Retina (tissue), 1 donor: ENCODE results near the gene PDIA6.
"Not testable (repeated sequence)": the region's sequence is repeated elsewhere in the genome, so short reads cannot be mapped to it uniquely, and the experiment has no call there.

Experiments used
- DNase-seq: peaks from one replicate; pipeline ENCODE4 v3.0.0-alpha.2; 2016

PDIA6 gene

DNA sequence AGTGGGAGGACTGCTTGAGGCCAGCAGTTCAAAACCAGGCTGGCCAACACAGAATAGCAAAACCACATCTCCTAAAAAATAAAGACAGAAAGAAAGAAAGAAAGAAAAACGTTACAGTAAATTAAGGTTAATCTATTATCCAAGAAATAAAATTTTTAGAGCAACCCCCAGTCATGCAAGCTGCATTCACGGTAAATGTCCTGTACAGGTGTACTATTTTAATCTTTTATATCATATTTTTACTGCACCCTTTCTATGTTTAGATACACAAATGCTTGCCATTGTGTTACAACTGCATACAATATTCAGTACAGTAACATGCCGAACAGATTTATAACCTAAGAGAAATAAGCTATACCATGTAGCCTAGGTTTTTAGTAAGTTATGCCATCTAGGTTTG, 6.0 kb downstream of the PDIA6 start:
- DNase-seq, result no peak

DNA sequence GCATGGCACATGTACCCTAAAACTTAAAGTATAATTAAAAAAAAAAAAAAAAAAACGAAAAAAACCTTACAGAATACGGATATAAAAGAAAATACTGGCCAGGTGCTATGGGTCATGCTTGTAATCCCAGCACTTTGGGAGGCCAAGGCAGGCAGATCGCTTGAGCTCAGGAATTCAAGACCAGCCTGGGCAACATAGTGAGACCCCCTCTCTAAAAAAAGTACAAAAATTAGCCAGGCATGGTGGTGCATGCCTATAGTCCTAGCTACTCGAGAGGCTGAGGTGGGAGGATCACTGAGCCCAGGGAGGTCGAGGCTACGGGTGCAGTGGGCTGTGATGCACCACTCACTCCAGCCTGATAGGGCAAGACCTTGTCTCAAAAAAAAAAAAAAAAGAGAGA, 6.6 kb downstream of the PDIA6 start:
- DNase-seq, result not testable (repeated sequence)

DNA sequence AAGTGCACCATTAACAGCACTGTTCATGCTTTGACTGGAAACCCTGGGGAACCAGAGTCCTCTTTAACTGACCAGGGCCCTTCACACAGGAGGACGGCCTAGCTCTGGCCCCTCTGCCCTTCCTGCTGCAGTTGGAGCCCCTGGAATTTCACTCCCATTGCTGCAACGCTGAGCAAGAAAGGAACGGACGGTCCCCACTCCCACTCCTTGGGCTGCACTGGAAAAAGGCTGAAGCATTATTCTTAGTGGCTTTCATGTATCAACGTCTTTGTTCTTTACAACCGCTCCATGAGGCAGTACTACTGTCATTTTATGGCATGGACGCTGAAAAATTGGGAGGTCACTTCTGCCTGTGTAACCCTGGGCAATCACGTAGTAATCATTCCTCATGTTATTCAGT, 9.9 kb downstream of the PDIA6 start:
- no peak for DNase-seq

DNA sequence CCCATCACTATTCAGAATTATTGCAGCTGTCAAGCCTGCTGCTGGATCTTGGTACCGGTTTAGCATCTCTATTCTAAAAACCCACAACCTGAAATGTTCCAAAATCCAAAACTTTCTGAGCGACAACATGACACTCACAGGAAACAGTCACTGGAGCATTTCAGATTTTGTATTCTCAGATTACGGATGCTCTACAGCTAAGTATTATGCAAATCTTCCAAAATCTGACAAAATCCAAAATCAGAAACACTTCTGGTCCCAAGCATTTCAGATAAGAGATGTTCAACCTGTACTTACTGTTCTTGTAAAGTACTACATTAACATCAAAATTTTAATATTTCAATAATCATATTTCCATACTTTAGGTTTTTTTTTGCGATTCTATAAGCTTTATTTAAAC, 12.4 kb downstream of the PDIA6 start:
- DNase-seq, result no peak

DNA sequence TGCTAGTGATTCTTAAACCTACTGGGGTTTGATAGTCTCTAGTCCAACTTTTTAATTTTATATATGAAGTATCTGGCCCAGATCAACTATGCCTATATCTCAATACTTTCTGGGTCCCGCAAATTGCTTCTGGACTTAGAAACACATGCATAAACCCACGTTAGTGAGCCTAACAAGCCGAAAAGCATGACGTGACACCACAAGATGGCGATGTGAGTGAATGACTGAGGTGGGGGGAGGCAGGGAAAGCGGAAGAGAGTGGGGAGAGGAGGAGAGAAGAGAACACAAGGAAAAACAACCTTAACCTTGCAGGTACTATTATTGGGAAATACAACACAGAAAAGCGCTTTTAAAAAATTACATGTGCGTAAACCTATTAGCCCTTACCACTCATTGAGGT, 13.8 kb downstream of the PDIA6 start:
- DNase-seq, result no peak

DNA sequence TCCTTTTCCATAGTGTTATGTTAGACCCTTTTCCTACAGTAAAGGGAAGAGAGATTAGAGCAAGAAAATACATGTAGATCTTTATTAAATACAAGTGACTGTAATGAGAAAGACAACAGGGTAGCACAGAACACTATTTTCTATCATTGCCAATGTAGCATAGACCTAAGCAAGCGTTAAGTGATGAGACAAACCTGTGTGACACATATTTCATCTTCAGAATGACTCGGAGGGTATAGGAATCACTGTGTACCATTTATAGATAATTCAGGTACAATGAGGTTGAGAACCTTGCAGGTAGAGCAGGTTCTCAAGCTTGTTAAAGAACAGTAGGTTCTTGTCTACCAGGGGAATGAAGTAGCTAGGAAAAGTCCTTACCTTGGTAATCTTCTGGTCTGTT, 15.9 kb downstream of the PDIA6 start:
- no peak for DNase-seq

DNA sequence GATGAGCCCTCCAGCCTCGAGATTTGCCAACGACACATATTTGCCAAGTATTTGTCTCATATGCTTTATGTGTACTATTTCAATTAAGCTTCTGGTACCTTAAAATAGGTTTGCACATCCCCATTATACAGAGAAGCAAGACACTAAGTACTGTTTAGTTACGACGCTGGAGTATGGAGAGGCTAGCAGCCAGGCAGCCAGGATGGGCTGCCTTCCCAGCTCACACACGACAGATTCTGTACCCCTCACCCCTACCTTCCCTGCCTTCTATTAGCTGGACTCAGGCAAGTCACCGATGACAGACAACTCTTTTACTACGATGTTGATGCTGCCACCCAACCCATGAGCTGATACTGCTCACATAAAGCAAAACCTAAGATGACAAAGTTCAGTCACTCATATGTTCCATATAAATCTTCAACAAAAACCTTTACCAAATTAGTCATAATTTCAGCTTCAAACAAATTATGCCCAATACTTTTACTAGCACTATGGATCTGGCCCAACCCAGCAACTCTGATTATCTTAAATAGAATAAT, 17.0 kb downstream of the PDIA6 start:
- DNase-seq, result no peak

DNA sequence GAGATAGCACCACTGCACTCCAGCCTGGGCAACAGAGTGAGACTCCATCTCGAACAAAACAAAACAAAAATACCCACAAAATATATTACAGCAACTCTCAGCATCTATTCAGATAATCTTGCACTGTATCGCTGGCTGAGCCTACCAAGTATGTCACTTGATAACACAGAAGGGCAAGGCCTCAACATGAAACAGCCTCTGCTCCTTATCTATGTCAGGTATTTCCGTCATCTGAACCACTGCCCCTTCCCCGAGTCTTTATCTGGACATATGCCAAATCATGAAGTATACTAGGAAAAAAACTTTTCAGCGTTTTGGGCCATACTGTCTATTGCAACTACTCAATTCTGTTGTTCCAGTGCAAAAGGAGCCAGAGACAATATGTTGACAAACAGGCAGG, 17.7 kb downstream of the PDIA6 start:
- DNase-seq, result no peak

DNA sequence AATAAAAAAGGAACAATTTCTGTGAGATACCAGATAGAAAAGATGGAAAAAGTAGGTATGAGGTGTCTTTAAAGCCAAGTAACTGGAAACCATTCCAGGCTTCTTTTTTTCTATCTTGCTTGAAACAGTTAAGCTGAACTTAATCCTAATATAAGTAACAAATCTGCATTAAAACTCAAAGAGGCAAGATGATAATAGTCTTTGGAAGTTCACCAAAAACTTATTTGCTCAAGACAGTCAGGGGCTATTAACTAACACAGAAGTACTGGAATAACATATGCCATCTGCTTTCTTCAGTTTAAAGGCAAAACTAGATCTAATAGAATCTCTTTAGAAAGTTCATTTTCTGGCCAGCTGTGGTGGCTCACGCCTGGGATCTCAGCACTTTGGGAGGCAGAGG, 18.8 kb downstream of the PDIA6 start:
- no peak for DNase-seq

DNA sequence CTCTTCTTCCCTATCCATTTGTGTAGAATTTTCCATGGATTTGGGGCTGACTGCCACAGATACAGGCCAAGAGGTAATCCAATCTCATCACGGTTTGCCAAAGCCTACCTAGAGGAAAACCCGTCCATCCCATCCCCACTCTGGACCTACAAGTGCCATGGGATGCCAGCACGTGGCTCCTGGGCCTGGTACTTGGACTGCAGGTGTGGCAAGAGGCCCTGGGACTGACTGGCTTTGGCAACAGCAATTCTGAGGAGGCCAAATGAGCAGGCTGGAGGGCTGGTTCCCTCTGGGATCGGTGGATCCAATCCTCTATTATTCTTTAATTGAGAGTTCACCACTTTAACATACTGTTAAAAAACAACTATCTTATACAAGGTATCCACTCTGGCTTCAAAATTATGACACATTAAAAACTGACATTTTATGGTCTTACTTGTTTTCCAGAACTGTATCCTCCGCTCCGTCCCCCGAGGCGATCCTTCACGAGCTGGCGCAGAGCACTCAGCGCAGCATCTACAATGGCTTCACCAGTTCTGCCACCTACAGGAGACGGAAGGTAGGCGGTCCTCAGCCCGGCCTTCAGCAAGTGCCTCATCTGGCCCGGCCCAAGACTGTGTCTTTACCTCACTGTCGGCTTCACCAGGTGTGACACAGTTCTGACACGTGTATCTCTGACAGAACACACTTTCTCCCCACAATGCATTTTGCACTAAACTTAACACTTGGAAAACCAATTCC, 19.8 kb downstream of the PDIA6 start:
- no peak for DNase-seq

DNA sequence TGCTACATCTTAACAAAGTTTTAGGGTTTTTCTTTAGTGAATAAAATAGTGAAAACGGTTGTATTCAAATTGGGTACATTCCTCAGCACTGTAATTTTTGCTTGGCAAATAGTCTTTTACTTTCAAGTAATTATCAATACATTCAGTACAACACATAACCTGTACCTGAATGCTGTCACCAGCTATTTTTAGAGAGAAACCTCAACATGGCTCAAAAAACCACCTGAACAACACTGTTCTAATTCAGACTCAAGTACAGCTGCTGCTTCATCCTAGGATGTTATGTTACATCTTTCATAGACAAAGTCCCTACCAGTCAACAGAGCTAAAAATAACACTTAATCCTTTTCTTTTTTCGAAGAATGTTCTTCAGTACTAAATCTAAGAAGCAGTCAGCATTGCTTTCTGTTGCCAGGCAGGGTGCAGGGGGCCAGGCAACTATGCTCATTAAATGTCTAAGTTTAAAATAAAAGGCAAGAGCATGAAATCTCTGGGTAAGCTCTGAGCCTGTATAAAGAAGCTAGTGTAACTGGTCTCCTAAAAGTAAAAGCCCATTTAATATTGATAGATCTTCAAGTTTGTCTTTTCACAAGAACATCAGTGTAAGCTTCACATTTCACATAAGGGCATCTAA, 20.5 kb downstream of the PDIA6 start:
- no peak for DNase-seq

DNA sequence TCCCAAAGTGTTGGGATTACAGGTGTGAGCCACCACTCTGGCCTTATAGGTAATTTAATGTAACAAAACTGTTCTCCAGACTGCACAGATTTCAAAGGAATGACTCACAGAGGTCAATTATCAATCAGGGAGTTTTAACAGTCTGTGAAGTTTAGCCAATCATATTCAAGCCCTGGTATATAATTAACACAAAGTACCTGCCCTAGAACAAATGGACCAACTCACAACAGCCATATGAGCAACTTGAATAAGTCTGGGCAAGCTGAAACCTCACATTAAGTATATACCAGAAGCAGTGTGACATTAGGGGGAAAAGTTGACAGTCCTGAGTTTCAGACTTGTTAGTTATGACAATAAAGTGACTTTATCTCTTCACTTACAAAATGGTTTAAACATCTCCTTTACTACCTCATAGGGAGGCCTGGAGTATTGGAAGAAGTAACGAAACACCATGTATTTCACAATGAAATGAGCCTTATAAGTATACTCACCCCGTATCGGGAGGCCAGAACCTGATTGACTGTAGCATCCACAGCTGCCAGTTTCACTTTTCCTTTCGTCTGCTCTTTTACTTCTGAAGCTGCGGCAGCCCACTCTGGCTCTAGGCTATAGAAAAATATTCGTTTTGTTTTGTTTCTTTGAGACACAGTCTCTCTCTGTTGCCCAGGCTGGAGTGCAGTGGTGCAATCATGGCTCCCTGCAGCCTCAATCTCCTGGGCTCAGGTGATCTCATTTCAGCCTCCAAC, 22.2 kb downstream of the PDIA6 start:
- no peak for DNase-seq

DNA sequence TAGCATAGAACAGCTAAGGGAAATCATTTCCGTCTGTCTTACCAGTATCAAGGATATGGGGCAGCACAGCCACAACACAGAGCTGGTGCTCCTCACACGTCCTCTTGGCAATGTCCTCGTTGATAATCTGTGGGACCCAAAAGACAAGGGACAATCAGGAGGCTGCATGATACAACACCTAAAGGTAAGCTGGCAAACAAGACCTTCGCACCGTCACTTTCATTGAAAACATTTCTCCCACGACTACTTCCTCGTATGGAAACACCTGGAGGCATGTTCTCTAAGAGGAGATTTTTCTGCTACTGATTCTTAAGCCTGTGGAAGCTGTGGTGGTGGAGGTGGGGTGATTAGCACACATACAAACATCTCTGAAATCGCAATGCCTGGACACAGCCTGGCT, 23.7 kb downstream of the PDIA6 start:
- no peak for DNase-seq

DNA sequence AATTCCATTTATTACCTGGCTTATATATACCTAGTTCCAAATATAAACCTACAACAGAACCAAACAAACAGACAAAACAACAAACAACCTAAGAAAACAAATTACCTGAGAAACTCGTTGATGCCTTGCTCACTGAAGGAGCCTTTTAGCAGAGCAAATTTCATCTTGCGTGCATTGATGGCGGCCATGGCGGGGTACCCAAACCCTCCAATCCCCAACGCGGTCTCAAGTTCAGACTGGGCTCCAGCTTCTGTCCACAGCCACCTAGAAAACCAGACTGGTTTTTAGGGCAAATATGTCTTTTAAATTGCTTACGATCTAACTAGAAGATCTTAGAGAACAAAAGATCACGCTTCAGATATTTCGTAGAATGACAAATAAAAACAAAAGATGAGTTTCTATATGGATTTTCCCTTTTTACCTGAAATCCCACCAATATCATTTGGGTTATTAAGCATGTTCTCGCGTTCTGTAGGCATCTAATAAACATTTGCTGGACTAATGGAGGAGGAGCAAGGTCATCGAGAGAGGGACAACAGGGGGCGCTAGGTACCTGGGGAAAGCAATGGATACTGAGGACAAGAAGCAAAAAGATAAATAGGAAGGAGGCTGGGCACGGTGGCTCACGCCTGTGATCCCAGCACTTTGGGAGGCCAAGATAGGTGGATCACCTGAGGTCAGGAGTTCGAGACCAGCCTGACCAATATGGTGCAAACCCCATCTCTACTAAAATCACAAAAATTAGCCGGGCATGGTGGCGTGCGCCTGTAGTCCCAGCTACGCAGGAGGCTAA, 25.2 kb downstream of the PDIA6 start:
- no peak for DNase-seq

DNA sequence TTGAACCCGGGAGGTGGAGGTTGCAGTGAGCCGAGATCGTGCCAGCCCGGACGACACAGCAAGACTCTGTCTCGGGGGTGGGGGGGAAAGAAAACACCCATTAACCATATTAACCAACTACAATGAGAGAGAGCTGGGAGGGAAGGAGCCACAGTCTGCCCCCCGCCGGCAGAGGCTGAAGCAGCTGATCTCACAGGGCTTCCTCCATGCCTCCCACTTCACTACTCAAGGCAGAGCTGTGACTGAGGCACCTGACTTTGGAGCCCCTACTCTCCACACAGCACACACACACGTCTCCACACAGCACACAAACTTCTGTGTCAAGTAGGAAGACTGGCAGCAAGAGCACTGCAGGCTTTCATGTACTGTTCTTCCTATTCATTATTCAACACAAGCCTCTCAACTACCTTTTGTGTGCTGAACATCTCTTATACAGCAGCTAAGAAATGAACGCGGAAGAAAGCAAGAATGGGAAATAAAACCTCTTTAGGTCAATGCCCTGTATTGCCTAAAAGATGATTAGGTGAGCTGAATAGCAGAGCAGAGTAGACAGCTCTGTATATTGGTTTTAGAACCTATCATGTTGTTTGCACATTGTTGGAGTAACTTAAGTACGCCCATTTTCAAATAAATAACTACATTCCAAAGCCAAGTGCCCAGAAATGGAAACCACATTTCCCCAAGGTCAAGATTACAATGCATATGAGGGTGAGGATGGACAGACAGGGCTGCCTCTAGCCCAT, 26.2 kb downstream of the PDIA6 start:
- no peak for DNase-seq

DNA sequence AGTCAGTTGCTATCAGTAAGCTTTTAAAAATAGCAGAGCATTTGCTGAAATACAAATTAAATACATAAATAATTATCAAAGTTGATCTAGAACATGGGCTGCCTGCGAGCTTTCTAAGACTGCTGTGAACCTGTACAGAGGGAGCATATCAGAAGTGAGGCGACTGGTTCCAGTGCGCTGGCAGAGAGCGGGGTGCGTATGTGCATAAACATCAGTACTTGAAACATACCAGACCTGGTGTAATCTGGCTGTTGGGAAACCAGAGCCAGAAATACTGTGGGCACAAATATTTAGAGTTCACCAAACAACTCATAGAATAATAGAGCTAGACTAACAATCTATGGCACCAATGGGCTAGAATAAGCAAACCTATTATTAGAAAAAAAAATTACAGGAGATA, 27.3 kb downstream of the PDIA6 start:
- no peak for DNase-seq

DNA sequence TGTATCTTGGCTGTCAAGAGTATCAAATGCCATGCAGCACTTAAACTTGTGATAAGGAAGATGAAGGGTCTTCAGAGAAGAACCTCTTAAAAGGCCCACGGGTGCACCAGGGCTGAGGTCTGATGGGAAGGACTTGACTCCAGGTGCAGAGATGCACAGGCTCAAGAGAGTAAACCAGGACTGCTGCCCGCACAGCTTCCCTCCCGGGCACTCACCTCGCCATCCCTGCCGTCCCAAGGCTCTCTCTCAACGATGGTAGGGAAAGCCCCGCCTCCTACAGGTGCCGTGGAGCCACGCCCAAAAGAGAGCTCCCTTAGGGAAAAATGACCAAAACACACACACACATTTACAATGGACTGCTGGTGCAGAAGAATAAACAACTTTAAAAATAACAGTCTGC, 27.9 kb downstream of the PDIA6 start:
- DNase-seq, result no peak

DNA sequence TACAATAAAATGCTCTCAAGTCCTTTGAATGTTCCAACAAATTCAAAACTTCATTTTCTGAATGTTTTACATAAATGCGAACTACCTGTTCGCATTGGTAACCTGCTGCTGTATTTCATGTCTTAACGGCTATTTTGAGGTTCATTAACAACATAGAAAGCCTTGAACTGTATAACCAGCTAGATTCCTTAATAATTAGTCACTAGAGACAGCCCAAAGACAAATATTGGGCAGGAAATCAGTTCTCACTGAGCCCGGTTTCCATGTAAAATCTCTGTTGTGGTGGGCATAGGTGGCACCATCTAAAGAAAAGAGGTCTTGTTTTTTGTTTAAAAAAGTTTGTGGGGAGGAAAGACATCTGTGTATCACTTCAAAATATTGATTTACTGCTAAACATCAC, 29.2 kb downstream of the PDIA6 start:
- no peak for DNase-seq

DNA sequence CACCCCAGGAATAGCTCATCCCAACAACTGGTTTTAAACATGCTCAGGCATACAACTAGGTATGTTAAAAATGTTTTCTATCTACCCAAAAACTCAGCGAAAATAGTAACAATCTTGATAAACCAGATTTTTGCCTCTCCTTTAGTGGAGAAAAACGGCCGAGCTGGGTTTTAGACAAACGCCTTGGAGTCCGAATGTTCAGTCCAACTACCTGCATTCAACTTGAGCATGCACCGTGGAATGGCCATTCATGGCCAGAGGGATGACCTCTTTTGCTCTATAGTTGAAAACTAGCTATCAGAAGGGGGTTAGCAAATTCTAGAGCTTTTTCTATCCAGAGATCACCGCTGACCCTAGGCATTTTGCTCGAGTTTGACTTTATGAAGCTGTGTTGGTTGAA, 30.8 kb downstream of the PDIA6 start:
- no peak for DNase-seq

DNA sequence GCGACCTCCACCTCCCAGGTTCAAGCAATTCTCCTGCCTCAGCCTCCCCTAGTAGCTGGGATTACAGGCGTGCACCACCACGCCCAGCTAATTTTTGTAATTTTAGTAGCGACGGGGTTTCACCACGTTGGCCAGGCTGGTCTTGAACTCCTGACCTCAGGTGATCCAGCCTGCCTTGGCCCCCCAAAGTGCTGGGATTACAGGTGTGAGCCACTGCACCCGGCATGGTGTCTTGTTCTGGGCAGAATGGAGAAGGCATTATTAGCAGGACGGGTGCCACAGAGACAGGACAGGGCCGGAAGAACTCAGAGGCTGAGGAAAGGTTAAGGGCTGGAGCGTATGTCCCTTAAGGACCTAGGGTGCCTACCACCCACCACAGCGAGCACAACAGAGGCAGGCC, 31.8 kb downstream of the PDIA6 start:
- DNase-seq, result not testable (repeated sequence)

DNA sequence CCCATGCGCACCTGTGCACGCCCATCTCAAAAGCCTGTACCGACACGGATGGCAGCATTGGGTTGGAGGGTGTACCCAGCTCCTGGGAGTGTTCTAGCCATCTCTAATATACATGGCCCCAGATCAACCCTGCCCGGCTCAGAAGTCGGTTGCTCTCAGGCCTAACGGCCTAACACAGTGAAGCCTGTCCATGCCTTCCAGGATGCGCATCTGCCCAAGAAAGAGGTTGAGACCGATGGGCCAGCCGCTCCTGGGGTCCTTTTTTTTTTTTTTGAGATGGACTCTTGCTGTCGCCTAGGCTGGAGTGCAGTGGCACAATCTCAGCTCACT, 32.1 kb downstream of the PDIA6 start:
- no peak for DNase-seq

DNA sequence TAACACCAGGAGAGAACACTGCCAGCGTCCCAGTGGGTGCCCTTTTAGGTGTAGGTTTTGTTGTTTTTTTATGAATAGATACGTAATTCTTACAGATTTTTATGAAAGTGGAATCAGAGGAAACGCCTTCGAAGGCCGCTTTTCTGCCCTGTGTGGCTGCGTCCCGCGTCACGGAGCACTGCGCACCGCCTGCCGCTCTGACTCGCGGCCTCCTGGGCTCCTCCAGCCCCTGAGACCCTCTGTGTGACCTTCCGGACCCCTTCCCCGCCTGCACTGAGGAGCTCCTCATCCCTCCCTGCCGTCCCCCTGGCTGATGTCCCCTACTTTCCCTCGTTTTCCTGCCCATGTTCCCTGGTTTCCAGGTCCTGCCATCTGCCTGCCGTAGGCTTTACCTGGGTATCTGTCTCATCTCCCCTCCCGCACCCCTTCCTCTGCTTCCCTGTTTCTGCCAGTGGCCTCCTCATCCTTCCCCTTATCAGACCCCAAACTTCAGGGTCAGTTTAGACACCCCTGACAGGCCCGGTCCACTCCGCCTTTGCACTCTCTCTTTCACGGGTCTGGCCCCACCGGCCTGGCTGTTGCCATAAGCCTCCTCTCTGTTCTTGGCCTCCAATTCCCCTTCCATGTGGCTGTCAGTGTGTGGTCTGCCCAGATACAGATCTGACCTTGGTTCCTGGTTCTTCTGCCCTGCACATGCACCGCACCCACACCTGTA, 32.7 kb downstream of the PDIA6 start:
- DNase-seq, result no peak
